Measurements from ENCODE around the gene ARHGEF4.

ARHGEF4 gene

DNA sequence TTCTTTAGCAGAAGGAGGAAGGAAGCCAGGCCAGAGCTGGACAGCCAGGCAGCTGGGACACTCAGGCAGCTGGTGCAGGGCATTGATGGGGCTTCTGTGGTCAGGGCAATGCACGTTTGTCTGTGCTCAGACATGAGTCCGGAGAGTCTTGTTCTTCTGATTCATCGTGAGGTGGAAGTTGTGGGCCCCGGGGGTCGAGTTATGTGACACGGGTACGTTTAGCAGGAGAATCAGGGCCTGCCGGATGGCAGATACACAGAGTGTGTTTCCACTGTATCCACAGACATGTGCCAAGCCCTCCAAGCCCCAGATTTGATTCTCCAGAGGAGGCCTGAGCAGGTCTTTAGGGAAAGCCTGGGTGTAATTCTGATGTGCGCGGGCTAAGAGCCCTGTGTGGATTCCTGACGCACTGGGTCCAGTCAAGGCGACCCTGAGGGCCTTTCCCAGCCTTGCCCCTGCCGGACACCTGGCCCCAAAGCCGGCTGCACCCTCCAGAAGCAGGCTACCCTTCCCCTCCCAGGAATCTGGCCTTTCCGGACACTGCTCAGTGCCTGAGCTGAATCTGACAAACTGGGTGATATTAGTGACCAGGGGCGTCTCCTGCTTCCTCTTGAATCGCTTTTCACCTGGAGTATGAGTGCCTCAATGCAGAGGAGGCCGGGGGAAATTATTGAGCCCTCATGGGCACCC lies 10.1 kb downstream of the ARHGEF4 start:
- Mint-ChIP-seq H3K36me3 (ENCODE audit: low read depth) (no peaks in the 10 kb centered on the region), H3K27ac (no peak overlapping the region), H3K4me3 (no peak overlapping the region), H3K9me3 (no peaks in the 10 kb centered on the region), H3K4me1 (ENCODE audit: low read depth) (no peaks in the 10 kb centered on the region), H3K27me3 (ENCODE audit: low read depth) (no peaks in the 10 kb centered on the region)
- no peak for DNase-seq (ENCODE audit: low spot score)

DNA sequence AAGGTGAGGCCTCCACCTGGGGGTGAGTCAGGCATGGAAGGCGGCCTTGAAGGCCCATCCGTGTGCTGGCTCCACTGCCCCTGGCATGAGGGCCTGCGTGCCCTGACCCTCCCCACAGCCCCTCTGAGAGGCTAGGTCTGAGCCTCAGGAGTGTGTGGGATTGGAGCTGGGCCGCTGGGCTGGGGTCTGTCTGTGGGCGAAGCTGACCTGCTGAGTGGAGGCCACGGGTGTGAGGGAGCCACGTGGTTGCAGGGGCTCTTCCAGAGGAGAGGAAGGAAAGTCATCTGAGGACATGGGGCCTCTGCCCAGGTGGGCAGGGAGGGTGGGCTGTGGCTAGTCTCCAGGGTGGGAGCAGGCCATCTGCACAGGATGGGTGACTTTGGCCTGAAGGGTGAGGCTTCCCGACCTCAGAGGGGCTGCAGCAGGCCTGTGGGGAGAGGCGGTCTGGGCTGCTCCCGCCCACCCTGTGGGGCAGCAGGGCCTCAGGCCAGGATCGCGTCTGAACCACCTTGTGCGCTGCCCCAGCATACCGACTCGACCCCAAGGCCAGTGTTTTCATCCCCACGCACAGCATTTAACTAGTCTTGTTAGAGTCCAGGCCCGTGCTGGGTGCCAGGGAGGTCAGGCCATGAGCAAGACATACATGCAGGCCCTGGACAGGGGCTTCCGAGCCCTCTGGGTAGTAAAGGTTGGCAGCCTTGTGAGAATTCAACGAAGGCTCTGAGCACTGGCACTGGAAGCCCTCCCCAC lies 11.2 kb downstream of the ARHGEF4 start:
- H3K36me3 Mint-ChIP-seq (ENCODE audit: low read depth), result no peaks in the 10 kb centered on the region
- no peaks in the 10 kb centered on the region for H3K9me3 Mint-ChIP-seq
- DNase-seq (ENCODE audit: low spot score), result no peak
- H3K4me3 Mint-ChIP-seq, result no peak overlapping the region
- no peaks in the 10 kb centered on the region for H3K4me1 Mint-ChIP-seq (ENCODE audit: low read depth)
- H3K27ac Mint-ChIP-seq, result no peak overlapping the region
- no peaks in the 10 kb centered on the region for H3K27me3 Mint-ChIP-seq (ENCODE audit: low read depth)

DNA sequence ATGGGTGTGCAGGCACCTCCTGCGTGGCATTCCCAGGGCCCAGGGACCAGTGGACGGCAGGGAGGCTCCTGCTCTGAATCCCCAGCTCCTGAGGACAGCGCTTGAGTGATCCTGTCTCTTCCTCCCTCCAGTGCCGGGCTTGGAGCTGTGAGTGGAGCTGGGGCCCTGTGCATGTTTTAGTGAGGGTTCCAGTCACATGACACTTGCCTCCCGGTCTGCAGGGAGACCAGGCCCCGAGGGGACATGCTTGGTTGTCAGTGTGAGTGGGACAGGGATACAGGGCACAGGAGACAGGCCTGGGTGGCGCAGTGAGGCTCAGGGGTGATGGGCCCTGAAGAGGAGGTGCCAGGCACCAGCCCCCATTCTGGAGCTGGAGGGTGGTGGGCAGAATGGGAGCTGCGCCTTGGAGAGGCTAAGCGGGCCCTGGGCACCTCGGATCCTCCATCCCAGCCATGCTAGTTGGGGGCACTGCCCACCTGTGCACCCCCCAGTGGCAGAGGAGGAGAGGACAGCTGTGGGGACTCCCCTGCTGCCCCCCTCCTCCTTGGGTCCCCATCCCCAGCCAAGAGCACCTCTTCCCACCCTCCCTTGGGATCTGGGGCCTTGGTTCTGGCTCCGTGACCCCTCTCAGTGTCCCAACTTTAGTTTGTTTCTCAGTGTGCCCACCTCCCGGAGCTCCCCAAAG lies 12.0 kb downstream of the ARHGEF4 start:
- Mint-ChIP-seq H3K4me1 (ENCODE audit: low read depth) (no peaks in the 10 kb centered on the region), H3K27ac (no peak overlapping the region), H3K4me3 (no peak overlapping the region), H3K36me3 (ENCODE audit: low read depth) (no peaks in the 10 kb centered on the region), H3K9me3 (no peaks in the 10 kb centered on the region), H3K27me3 (ENCODE audit: low read depth) (no peaks in the 10 kb centered on the region)
- no peak for DNase-seq (ENCODE audit: low spot score)

DNA sequence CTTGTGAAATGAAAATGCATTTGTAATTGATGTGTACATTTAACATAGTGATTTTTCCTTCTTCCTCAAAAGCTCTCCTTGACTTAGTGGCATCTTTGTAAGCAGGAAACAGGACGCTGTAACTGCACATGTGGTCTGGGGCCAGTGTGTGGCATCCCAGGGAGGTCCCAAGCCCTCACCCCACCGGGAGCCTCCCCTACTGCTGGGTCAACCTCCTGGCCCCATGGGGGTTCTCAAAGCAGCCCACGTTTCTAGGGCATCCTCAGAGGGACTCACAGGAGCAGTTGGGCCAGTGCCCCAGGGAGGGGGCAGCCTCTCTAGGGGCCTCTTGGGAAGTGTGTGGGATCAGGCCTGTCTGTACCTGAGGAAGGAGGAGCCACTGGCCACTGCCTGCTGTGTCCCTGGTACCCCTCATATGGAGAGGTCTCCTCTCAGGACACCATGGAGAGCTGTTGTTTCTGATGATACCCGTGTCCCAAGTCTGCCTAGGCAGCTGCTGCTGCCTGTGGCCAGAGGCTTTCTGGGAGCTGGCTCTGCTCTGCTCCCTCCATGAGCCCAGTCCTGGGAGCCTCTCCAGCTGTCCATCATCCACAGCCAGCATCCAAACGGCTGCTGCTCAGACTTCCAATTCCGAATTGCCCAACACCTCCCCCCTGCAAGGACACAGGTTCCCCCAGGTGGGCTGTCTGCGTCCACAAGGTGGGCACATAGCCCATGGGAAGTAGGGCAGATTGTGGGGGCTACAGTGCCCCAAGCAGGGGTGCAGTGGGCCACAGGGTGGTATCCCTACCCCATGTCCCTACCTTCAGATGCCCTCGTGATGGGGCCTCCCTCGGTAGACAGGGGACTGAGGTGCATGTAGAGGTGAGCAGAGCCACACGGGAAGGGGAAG lies 13.4 kb downstream of the ARHGEF4 start:
- DNase-seq (ENCODE audit: low spot score), result no peak
- Mint-ChIP-seq H3K27me3 (ENCODE audit: low read depth) (no peaks in the 10 kb centered on the region), H3K4me1 (ENCODE audit: low read depth) (no peaks in the 10 kb centered on the region), H3K36me3 (ENCODE audit: low read depth) (no peaks in the 10 kb centered on the region), H3K27ac (no peak overlapping the region), H3K4me3 (no peak overlapping the region), H3K9me3 (no peaks in the 10 kb centered on the region)

DNA sequence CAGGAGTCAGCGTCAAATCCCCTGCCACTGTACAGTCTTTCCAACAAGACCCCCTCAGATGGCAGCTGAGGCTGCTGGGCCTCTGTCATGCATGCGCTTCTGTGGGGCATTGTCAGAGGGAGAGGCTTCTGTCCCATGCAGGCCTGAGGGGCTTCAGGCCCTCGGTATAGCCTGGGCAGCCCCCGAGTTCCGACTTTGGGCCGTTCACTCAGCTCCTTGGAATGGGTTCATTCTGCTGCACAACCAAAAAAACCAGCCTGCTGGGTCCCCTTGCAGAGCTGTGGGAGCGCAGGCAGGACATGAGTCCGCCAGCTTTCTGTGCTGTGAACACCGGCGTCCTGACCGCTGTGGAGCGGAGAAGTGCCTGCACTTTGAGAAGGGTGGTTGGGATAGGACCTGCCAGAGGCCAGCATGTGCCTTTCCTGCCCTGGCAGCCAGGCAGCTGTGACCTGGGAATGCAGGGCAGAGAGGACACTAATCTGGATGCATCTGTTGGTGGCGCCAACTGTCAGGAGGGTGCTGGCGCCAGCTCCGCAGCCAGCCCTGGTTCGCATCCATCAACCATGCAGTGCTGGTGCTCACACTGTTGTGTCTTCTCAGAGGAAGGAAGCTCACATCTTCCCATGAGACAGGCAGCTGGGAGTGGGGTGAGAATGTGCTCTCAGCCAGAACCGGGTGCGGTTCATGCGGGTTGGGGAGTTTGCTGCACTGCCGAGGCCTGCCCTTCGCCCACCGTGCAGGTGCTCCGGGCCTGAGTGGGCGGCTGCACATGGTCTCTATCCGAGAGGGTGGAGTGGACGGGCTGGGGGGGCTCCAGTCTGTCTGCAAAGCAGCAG lies 14.3 kb downstream of the ARHGEF4 start:
- no peaks in the 10 kb centered on the region for H3K9me3 Mint-ChIP-seq
- H3K27ac Mint-ChIP-seq, result no peak overlapping the region
- peaks cover 2% of the 10 kb centered on the region for H3K27me3 Mint-ChIP-seq (ENCODE audit: low read depth)
- no peaks in the 10 kb centered on the region for H3K4me1 Mint-ChIP-seq (ENCODE audit: low read depth)
- no peak for DNase-seq (ENCODE audit: low spot score)
- no peaks in the 10 kb centered on the region for H3K36me3 Mint-ChIP-seq (ENCODE audit: low read depth)
- no peak overlapping the region for H3K4me3 Mint-ChIP-seq

DNA sequence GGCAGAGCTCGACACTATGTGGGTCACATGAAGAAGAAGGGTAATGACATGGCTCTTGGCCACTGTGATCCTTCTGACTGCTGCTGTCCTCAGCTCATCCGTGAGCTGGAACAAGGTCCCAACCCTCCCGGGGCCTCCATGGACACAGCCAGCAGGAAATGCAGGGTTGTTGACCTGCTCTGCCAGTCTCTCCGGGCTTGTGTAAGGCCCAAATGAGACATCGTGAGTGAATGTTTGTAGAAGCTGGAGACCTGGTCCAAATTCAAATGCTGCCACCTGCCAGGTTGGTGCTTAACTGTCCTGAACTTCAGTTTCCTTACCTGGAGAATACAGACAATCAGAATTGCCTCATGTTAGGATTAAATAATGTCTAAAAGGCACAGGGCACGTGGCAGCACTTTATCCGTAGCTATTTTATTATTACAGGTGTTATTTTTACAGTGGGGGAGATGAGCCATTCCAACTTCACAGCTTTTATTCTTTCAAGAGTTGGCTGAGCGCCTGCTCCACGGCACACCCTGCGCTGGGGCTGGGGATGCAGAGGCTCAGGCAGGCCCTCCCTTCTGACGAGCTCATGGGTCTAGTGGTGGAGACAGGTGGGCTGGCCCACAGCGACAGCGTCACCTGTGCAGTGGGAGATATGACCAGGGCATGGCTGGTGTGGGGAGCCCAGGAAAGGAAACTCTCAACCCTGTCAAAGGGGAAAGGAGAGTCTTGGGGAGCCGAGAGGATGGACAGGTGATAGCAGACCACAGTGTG lies 15.1 kb downstream of the ARHGEF4 start:
- peaks cover 2% of the 10 kb centered on the region for H3K27me3 Mint-ChIP-seq (ENCODE audit: low read depth)
- no peaks in the 10 kb centered on the region for H3K9me3 Mint-ChIP-seq
- DNase-seq (ENCODE audit: low spot score), result no peak
- no peaks in the 10 kb centered on the region for H3K36me3 Mint-ChIP-seq (ENCODE audit: low read depth)
- no peak overlapping the region for H3K27ac Mint-ChIP-seq
- H3K4me1 Mint-ChIP-seq (ENCODE audit: low read depth), result no peaks in the 10 kb centered on the region
- H3K4me3 Mint-ChIP-seq, result no peak overlapping the region

DNA sequence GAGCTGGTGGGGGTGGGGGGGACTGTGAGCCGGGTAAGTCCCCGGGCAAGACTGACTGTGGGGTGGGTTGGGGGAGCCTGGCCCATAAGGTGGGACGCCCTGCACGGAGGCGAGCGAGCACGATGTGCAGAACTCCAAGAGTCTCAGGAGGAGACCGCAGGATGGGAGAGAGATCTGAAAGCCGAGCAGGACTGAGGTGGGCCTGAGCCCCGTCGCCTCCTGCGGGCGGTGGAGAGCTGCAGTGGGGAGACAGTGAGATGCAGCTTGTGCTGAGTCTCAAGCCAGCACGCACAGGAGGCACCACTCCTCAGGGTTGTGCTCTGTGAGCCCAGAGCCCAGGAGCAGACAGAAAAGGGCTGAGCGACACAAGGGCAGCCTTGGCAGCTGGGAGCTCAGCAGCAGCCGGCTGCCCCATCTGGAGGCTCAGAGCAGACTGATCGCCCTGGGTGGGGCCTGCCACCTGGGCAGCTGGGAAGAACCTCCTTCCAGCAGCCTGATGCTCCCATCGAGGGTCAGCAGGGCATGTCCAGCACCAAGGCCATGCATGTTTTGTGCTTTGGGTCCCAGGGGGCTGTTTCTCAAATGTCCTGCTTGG lies 15.9 kb downstream of the ARHGEF4 start:
- Mint-ChIP-seq H3K4me3 (no peak overlapping the region), H3K4me1 (ENCODE audit: low read depth) (no peaks in the 10 kb centered on the region), H3K36me3 (ENCODE audit: low read depth) (no peaks in the 10 kb centered on the region), H3K9me3 (no peaks in the 10 kb centered on the region), H3K27ac (no peak overlapping the region), H3K27me3 (ENCODE audit: low read depth) (peaks cover 2% of the 10 kb centered on the region)
- DNase-seq (ENCODE audit: low spot score), result no peak

DNA sequence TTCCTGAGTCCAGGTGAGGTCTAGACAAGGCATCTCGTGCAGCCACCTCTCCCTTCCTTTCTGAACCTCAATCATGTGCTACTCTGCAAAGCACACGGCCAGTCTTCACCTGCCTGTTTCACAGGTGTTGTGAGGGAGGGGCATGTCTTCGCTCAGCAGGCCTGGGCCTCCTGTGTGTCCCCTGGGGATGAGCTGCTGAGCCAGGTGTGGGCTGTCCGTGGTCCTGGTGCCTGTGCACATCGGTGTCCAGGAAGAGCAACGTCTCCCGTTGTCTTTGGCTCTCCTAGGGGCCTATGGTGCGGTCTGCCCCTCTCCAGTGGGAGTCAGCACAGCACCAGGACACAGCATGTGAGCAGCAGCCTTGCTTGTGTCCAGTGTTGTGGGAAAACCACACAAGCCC lies 16.7 kb downstream of the ARHGEF4 start:
- Mint-ChIP-seq H3K4me1 (ENCODE audit: low read depth) (no peaks in the 10 kb centered on the region), H3K27ac (no peak overlapping the region), H3K4me3 (no peak overlapping the region), H3K27me3 (ENCODE audit: low read depth) (peaks cover 2% of the 10 kb centered on the region), H3K36me3 (ENCODE audit: low read depth) (no peaks in the 10 kb centered on the region), H3K9me3 (no peaks in the 10 kb centered on the region)
- no peak for DNase-seq (ENCODE audit: low spot score)

DNA sequence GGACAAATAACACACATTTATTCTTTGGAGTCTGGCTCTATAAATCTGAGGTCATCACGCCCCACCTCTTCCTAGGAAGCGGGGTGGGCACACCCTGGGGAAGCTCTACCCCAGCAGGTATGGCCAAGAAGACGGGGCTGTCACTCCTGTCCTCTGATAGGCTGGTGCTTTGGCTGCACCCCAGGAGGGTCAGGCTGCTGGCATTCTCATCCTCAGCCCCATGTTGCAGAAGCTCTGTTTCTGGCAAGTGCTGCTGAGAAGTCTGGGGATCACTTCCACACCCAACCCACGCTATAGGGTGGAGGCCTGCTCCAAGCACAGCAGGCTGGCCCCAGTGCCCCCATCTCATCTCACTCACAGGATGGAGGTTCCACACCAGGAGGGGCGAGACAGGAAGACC lies 17.6 kb downstream of the ARHGEF4 start:
- no peak for DNase-seq (ENCODE audit: low spot score)
- Mint-ChIP-seq H3K27ac (no peak overlapping the region), H3K4me1 (ENCODE audit: low read depth) (no peaks in the 10 kb centered on the region), H3K36me3 (ENCODE audit: low read depth) (no peaks in the 10 kb centered on the region), H3K4me3 (no peak overlapping the region), H3K9me3 (no peaks in the 10 kb centered on the region), H3K27me3 (ENCODE audit: low read depth) (peaks cover 2% of the 10 kb centered on the region)

DNA sequence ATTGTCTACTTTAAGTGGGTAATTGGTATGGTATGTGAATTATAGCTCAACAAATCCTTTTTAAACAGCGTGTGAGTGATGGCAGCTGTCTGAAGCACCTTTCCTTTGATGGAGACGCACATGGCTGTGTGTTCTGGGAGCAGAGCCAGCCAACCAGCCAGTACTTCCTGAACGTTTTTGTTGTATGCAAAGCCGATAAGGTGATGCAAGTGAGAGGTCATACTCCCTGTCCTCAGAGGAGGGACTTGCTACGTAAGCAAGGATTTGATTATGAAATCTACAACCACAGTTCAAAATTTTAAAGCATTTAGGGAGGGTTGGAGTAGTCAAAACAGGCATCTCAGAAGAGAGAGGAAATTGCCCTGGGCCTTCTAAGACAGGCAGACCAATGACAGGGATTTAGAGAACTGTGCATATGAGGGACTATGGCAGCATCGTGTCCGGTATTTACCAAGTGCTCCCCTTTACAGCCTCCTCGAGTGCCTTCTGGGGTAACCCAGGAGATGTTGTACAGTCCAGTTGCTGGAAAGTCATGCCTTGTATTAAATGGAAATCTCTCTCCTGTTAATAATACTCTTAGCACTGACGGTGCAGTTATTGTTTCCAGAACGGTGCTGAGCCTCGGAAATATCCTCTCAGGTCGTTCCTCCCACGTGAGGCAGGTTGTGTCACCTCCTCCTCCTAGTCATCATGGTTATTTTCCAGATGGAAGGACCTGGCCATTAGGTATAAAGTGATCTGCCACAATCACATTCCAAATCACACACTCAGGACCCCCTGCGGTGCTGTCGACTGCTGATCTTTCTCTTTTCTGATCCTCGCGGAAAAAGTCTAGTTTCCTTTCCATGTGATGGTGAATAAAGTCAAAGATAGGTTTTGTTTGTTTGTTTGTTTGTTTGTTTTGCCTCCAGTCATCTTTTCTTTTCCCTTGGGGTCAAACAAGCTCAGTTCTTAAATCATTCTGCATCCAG lies 28.4 kb downstream of the ARHGEF4 start:
- Mint-ChIP-seq H3K4me3 (no peak overlapping the region), H3K27me3 (ENCODE audit: low read depth) (no peaks in the 10 kb centered on the region), H3K27ac (no peak overlapping the region), H3K36me3 (ENCODE audit: low read depth) (no peaks in the 10 kb centered on the region), H3K9me3 (no peaks in the 10 kb centered on the region), H3K4me1 (ENCODE audit: low read depth) (no peaks in the 10 kb centered on the region)
- no peak for DNase-seq (ENCODE audit: low spot score)

DNA sequence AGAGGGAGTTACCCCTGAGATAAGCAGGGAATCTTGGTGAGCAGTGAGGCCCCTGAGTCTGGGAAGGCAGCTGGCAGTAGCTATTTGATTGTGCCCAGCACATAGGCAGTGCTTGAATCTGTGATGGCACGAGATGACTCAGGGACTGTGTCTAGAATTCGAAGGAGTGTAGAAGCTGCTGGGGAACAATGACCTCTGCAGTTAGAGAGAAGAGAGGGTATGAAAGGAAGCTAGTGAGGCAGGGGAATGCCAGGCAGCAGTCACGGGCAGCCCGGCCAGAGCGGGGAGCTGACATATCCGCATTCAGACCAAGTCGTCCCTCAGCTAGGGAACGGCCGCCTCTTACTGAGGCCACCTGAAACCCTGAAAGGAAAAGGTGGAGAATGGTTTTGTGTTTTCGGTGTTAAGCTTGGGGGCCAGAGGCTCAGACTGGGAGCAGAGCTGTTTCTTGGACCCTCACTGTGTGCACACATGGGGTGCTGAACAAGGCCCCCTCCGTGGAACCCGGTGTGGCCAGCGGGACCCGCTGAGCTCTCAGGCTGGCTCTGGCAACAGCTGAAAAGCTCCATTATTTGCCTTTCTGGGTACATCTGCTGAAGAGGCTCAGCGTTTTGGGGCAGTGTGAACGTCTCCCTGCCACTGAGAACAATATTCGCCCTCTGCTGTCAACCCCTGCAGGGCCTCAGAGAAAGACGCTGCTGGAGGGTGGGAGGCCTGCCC lies 32.9 kb downstream of the ARHGEF4 start:
- Mint-ChIP-seq H3K4me3 (no peak overlapping the region), H3K4me1 (ENCODE audit: low read depth) (no peaks in the 10 kb centered on the region), H3K36me3 (ENCODE audit: low read depth) (no peaks in the 10 kb centered on the region), H3K9me3 (no peaks in the 10 kb centered on the region), H3K27me3 (ENCODE audit: low read depth) (no peaks in the 10 kb centered on the region), H3K27ac (no peak overlapping the region)
- no peak for DNase-seq (ENCODE audit: low spot score)
